DMS 273 (cell line): ENCODE measurements around the gene MTURN.

ENCODE experiments used
- DNase-seq: peaks from one replicate; lab custom pipeline; 2025; ENCODE audit not compliant: unreplicated experiment; lab: John Stamatoyannopoulos, UW

Gene MTURN

GRCh38 chr7:30201921-30202320 is 67.1 kb downstream of the MTURN start:
- no peak for DNase-seq

DNA sequence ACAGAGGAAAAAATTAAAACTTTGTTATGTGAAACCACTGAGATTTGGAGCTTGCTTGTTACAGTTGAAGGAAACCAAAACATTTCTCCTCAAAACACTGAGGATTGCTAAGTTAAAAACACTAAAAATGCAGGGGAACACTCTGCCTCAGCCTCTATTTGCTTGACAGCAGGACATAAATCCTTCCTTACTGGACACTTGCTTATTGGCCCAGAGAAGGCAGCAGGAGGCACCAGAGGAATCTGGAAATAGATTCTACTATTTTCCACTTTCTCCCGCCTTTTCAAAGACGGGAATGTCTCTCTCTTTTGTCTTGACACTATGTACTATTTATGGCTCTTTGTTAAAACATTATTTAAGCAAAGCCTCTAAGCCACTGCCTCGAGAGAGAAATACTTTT is 67.9 kb downstream of the MTURN start:
- no peak for DNase-seq

DNA sequence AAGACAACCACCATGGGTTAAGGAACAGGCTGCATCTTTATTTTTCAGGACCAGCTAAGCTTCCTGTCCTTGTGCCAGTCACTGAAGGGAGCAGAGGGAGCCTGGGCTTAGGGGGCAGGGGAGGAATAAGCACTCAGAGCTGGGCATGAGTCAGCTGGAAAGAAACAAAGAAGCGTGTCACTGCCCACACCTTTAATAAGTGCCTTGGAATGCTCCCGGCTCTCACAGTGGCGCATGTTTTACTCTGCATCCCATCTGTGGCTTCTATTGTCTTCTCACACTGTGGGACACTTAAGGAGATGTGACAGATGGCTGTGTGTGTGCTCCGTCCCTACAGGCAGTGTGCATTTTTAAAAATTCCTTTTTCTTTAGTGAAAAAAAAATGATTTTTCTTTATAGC is 71.7 kb downstream of the MTURN start:
- DNase-seq = peak; percentile 75

DNA sequence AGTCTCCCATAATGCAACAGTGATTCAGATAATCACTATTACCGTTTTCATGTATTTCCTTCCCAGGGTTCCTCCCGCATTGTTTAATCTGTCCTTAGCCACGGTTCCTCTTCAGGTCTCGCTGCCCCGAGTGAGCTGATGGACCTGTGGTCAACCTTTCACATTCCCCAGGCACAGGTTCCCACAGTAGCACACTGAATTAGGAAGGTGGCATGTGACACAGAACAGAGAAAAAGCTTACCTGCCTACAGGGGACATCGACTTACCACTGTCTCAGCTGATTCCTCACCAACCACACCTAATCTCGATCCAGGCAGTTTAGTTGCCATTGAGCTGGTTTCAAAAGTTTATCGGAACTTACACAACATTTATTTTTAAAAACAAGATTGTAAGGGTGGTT is 72.2 kb downstream of the MTURN start:
- DNase-seq = no peak

DNA sequence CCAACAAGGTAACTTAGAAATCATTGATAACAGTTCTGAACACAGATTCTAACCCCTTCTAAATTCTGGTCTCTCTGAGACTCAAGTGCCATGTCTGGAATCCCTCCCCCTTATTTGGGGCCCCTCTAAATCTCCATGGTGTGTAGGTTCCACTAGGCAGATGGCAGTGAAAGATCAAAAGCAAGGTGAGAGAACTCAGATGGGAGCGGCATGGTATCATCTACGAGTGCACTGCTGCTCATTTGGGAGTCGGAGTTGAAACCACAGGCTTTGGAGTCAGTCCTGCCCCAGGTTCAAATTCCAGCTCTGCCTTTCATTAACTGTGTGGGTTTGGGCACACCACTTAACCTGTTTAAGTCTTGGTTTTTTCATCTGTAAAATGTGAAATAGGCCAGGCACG is 72.6 kb downstream of the MTURN start:
- DNase-seq = no peak

DNA sequence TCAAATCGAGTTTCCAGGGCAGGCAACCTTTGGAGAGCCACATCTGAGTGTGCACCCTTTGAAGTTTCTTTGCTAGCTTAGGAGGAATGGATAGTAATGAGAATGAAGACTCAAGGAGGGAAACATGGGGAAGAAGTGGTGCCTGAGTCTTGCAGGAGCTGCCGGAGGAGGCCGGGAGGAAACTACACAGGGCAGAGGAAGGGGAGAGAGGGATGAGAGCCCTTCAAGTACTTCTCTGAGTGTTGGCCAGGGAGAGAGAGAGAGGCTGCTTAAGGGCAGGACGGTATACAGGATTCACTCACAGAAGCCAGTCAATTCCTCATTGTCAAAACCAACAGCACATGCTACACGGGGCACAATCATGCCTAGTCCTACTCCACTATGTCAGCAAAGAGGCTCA is 75.2 kb downstream of the MTURN start:
- DNase-seq = no peak
